B cell (primary cell): ENCODE measurements around the gene GGA2. TPM values are rescaled to one million over a fixed set of nuclear protein-coding genes. Genes with fewer than 3 reads are reported as not detected.
A peak's percentile ranks its signal among the peaks of the same experiment; 100 is the strongest.

ENCODE experiments used
- ATAC-seq: fragments of 200-7000 bp; cut with Tn5 transposase; one replicate; pipeline ENCODE4 v1.10.0; 2021; ENCODE audit warnings: low read depth, mild to moderate bottlenecking, moderate number of reproducible peaks, moderate library complexity
- CTCF ChIA-PET: fragments of 350-600 bp; sonication (Branson Sonifier 250); formaldehyde crosslinking; loops from one replicate; lab custom pipeline; 2021; ENCODE audit warnings: antibody characterized with exemption, inconsistent platforms; lab: Charles Lee
- POLR2A ChIA-PET: fragments of 350-600 bp; sonication (Branson Sonifier 250); formaldehyde crosslinking; loops from one replicate; lab custom pipeline; 2021; ENCODE audit warnings: antibody characterized with exemption; lab: Charles Lee
- DNase-seq: peaks from one replicate; pipeline ENCODE4 v3.0.0; 2013
- H2AFZ ChIP-seq: 2 replicates; pipeline ENCODE4 v1.6.1; 2012; ENCODE audit warnings: mild to moderate bottlenecking, low read depth, low read length; ENCODE audit not compliant: insufficient read depth, poor library complexity, severe bottlenecking
- H3K27ac ChIP-seq, 2 donors: 1 replicate in 1 of 2; 2 replicates in 1 of 2; pipeline ENCODE4 v1.5.1; 2012 to 2013; ENCODE audit warnings: low read length in 2 of 2, mild to moderate bottlenecking in 2 of 2, moderate library complexity in 1 of 2
- H3K27me3 ChIP-seq, 4 experiments: fragments of 200-600 bp in 1 of 4; sonication (generic) in 1 of 4; replicated peaks in 1 of 4; 1 replicate in 2 of 4; 2 replicates in 2 of 4; pipeline versions ENCODE4 v1.6.1 to v1.7.0; 2013 to 2016; ENCODE audit warnings: low read length in 3 of 4, mild to moderate bottlenecking in 2 of 4, mixed read lengths in 1 of 4, moderate library complexity in 1 of 4; ENCODE audit not compliant: insufficient read depth in 4 of 4, control insufficient read depth in 3 of 4; ENCODE audit errors: control extremely low read depth in 1 of 4
- H3K36me3 ChIP-seq, 2 experiments: replicated peaks in 1 of 2; 1 replicate in 1 of 2; 2 replicates in 1 of 2; pipeline versions ENCODE4 v1.6.1 to v1.7.1; 2013; ENCODE audit warnings: low read length in 1 of 2; ENCODE audit not compliant: insufficient read depth in 2 of 2, control insufficient read depth in 1 of 2; ENCODE audit errors: control extremely low read depth in 1 of 2, extremely low read depth in 1 of 2
- H3K4me1 ChIP-seq, 2 donors: fragments of 200-600 bp in 1 of 2; sonication (generic) in 1 of 2; 1 replicate in 1 of 2; 2 replicates in 1 of 2; pipeline versions ENCODE4 v1.5.1 to v1.6.1; 2013 to 2017; ENCODE audit warnings: low read length in 2 of 2; ENCODE audit not compliant: control insufficient read depth in 2 of 2, insufficient read depth in 2 of 2
- H3K4me2 ChIP-seq: replicated peaks from 2 replicates; pipeline ENCODE3; 2012; ENCODE audit warnings: mild to moderate bottlenecking, low read depth, low read length; ENCODE audit not compliant: poor library complexity, severe bottlenecking
- H3K4me3 ChIP-seq, 5 experiments: fragments of 200-600 bp in 1 of 5; sonication (generic) in 1 of 5; 1 replicate in 3 of 5; 2 replicates in 2 of 5; pipeline versions ENCODE4 v1.5.1 to v1.7.0; 2011 to 2016; ENCODE audit warnings: low read length in 4 of 5, mild to moderate bottlenecking in 4 of 5, low read depth in 2 of 5, control low read depth in 1 of 5, moderate library complexity in 1 of 5; ENCODE audit not compliant: insufficient read depth in 1 of 5; ENCODE audit errors: control extremely low read depth in 1 of 5, extremely low read depth in 1 of 5
- H3K79me2 ChIP-seq: fragments of 200-600 bp; sonication (generic); one replicate; pipeline ENCODE4 v1.6.0; 2016; ENCODE audit warnings: low read length; ENCODE audit not compliant: control insufficient read depth, insufficient read depth
- H3K9ac ChIP-seq: fragments of 200-600 bp; sonication (generic); 2 replicates; pipeline ENCODE4 v1.6.1; 2017; ENCODE audit warnings: mild to moderate bottlenecking, low read length, moderate library complexity
- H3K9me3 ChIP-seq, 3 donors: one replicate each; pipeline versions ENCODE4 v1.6.1 to v1.7.1; 2013; ENCODE audit warnings: low read length in 2 of 3; ENCODE audit not compliant: control insufficient read depth in 2 of 3, insufficient read depth in 1 of 3; ENCODE audit errors: control extremely low read depth in 1 of 3
- H4K20me1 ChIP-seq: 2 replicates; pipeline ENCODE4 v1.6.0; 2012; ENCODE audit warnings: mild to moderate bottlenecking, low read length; ENCODE audit not compliant: insufficient read depth, control insufficient read depth, poor library complexity, severe bottlenecking
- H3K27ac Mint-ChIP-seq: one replicate; pipeline ENCODE4 v1.8.0; 2021; ENCODE audit warnings: mixed read lengths
- H3K27me3 Mint-ChIP-seq: one replicate; pipeline ENCODE4 v1.8.0; 2021; ENCODE audit warnings: mixed read lengths
- H3K4me1 Mint-ChIP-seq: one replicate; pipeline ENCODE4 v1.8.0; 2021; ENCODE audit warnings: mixed read lengths
- H3K4me3 Mint-ChIP-seq: one replicate; pipeline ENCODE4 v1.8.0; 2021; ENCODE audit warnings: mixed read lengths
- H3K9me3 Mint-ChIP-seq: one replicate; pipeline ENCODE4 v1.8.0; 2022; ENCODE audit warnings: mixed read lengths; ENCODE audit not compliant: insufficient read depth
- CTCF ChIP-seq: fragments of 200-600 bp; IDR thresholded peaks from one replicate; pipeline ENCODE4 v1.8.0; 2022; ENCODE audit warnings: antibody characterized with exemption, mild to moderate bottlenecking
- EZH2 ChIP-seq: IDR thresholded peaks from 2 replicates; pipeline ENCODE4 v1.6.1; 2012; ENCODE audit warnings: borderline replicate concordance, low read depth, mild to moderate bottlenecking, moderate library complexity, low read length; ENCODE audit not compliant: insufficient read depth, poor library complexity, severe bottlenecking
- WGBS: methylation state at CpG from one replicate; pipeline ENCODE4 v1.1.5; 2013; ENCODE audit warnings: missing lambda C conversion rate; ENCODE audit not compliant: insufficient coverage; 5-methylcytosine and 5-hydroxymethylcytosine counted together
- intact Hi-C: fragments of 100-400 bp; cut with micrococcal nuclease; formaldehyde crosslinking; loops from one replicate; pipeline ENCODE4 v1.10.0; 2022
- polyA plus RNA-seq: library from polyadenylated mRNA; depleted of rRNA; stranded (reverse); fragments of >200 nt; gene quantifications from 2 replicates; pipeline ENCODE4 v1.2.3, GENCODE V29; 2012
- total RNA-seq, 2 donors: library from RNA; stranded (reverse); fragments of 120-200 nt in 1 of 2; gene quantifications; 1 replicate in 1 of 2; 2 replicates in 1 of 2; pipeline versions ENCODE4 v1.2.3 to v1.2.4, GENCODE V29; 2013 to 2022

GGA2 gene
- total and polyA plus RNA-seq, 2 donors (not counting 1 experiment from before 2014, with no cell fraction given), result 227 to 832 TPM

- Histone ChIP-seq H3K27ac (peak overlapping the region in 1 of 2 donors; percentile 71), H3K4me3 (no peak overlapping the region), H3K4me1 (peaks cover 97 to 98% of the 10 kb centered on the region in 2 donors), H3K4me2 (peak overlapping the region; percentile 29), H3K27me3 (no peaks in the 10 kb centered on the region), H3K9me3 (no peaks in the 10 kb centered on the region), H3K9ac (no peak overlapping the region), H4K20me1 (peaks cover 90% of the 10 kb centered on the region), H3K36me3 (peaks cover 0 to 47% of the 10 kb centered on the region in 2 experiments), H2AFZ (no peak overlapping the region), H3K79me2 (peaks cover 99% of the 10 kb centered on the region)
- Mint-ChIP-seq H3K9me3 (no peaks in the 10 kb centered on the region), H3K4me1 (peaks cover 90% of the 10 kb centered on the region), H3K4me3 (peak overlapping the region; percentile 29), H3K27ac (peak overlapping the region; percentile 72), H3K27me3 (no peaks in the 10 kb centered on the region)
- POLR2A ChIA-PET, result no interaction called here
- no peak for ATAC-seq
- no peak for TF ChIP-seq CTCF
- no peak for TF ChIP-seq EZH2
- no peak for DNase-seq
- intact Hi-C loops, result no loop called here
- CTCF ChIA-PET, result interaction anchor here (0.9 kb wide), 1 partner anchor 88 kb away, joined by 3 read pairs; no protein-coding TSS in a partner anchor
- 58% methylated on average over 2 of the region's 2 CpGs for WGBS
Observed at GRCh38 chr16:23502466-23502865, 7.8 kb downstream of the GGA2 start.

DNA sequence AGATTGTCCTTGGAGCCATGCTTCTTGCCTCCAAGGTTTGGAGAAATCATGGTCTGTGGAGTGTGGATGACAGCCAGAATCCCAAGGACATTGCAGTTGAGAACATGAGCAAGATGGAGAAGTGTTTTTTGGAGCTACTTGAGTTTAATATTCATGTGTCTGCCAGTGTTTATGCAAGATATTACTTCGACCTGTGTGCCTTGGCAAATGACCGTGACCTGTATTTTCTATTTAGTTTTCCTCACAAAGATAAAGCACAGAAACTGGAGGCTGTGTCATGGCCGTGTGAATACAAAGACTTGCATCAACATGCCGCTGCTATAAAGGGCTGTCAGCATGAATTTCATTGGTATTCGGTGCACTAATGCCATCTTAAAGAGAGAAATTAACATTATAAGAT is 9.0 kb downstream of the GGA2 start:
- TF ChIP-seq EZH2 (no peak), CTCF (no peak)
- Mint-ChIP-seq H3K9me3 (no peaks in the 10 kb centered on the region), H3K27ac (peak overlapping the region; percentile 65), H3K4me1 (peaks cover 91% of the 10 kb centered on the region), H3K27me3 (no peaks in the 10 kb centered on the region), H3K4me3 (peak overlapping the region; percentile 67)
- H3K36me3 ChIP-seq, result peaks cover 0 to 49% of the 10 kb centered on the region in 2 experiments
- H3K4me3 ChIP-seq, result no peak overlapping the region
- H2AFZ ChIP-seq, result no peak overlapping the region
- ATAC-seq (no peak), DNase-seq (no peak)
- peaks cover 99% of the 10 kb centered on the region for H3K79me2 ChIP-seq
- no peaks in the 10 kb centered on the region for H3K9me3 ChIP-seq
- WGBS, result 90% methylated on average over 2 of the region's 5 CpGs
- ChIA-PET POLR2A (no interaction called here), CTCF (interaction anchor here (1.0 to 2.9 kb wide), 5 partner anchors 8 to 96 kb away, joined by 3 to 10 read pairs (median 3); no protein-coding TSS in a partner anchor)
- intact Hi-C loops, result no loop called here
- H3K4me2 ChIP-seq, result no peak overlapping the region
- H3K4me1 ChIP-seq, result peaks cover 98 to 99% of the 10 kb centered on the region in 2 donors
- H3K27me3 ChIP-seq, result no peaks in the 10 kb centered on the region
- H3K9ac ChIP-seq, result no peak overlapping the region
- H4K20me1 ChIP-seq, result peaks cover 99% of the 10 kb centered on the region
- peak overlapping the region in 1 of 2 donors; percentile 71 for H3K27ac ChIP-seq
